Vagina (tissue), 2 donors: Measurements from ENCODE around the gene MBD5. TPM values are rescaled to one million over a fixed set of nuclear protein-coding genes. Genes with fewer than 3 reads are reported as not detected.

Source experiments
- DNase-seq, 2 donors: peaks; one replicate each; pipeline ENCODE4 v3.0.0-alpha.2; 2017; ENCODE audit errors: extremely low spot score in 2 of 2
- H3K27ac ChIP-seq: fragments of 200-600 bp; sonication (generic); one replicate; pipeline ENCODE4 v1.5.1; 2019
- H3K27me3 ChIP-seq: fragments of 200-600 bp; sonication (generic); one replicate; pipeline ENCODE4 v1.5.1; 2019
- H3K36me3 ChIP-seq, 2 donors: fragments of 200-600 bp; sonication (generic); one replicate each; pipeline ENCODE4 v1.5.1; 2017 to 2019
- H3K4me1 ChIP-seq: fragments of 200-600 bp; sonication (generic); one replicate; pipeline ENCODE4 v1.5.1; 2019
- H3K4me3 ChIP-seq, 2 donors: fragments of 200-600 bp; sonication (generic); 1 replicate in 1 of 2; 2 replicates in 1 of 2; pipeline ENCODE4 v1.5.1; 2016 to 2019
- H3K9me3 ChIP-seq: fragments of 200-600 bp; sonication (generic); one replicate; pipeline ENCODE4 v1.5.1; 2019
- CTCF ChIP-seq, 3 experiments: fragments of 450-650 bp in 2 of 3; fragments of 200-600 bp in 1 of 3; sonication (generic) in 1 of 3; IDR thresholded peaks; one replicate each; pipeline ENCODE4 v1.5.1; 2017 to 2019; ENCODE audit warnings: antibody characterized with exemption in 3 of 3, mild to moderate bottlenecking in 2 of 3, moderate library complexity in 2 of 3
- POLR2A ChIP-seq, 2 donors: fragments of 450-650 bp; IDR thresholded peaks; one replicate each; pipeline ENCODE4 v1.6.1; 2017; ENCODE audit warnings: antibody characterized with exemption in 2 of 2, mild to moderate bottlenecking in 2 of 2, moderate library complexity in 2 of 2
- POLR2AphosphoS5 ChIP-seq, 2 donors: sonication (generic); formaldehyde crosslinking; IDR thresholded peaks; one replicate each; pipeline ENCODE4 v1.9.0; 2017; ENCODE audit warnings: antibody characterized with exemption in 2 of 2, mild to moderate bottlenecking in 2 of 2, low read depth in 1 of 2; ENCODE audit not compliant: insufficient read depth in 1 of 2
- intact Hi-C: fragments of 100-400 bp; cut with DNase I; formaldehyde crosslinking; loops from one replicate; pipeline ENCODE4 v1.15.1; 2023
- total RNA-seq: library from RNA; depleted of rRNA; stranded (reverse); fragments of >200 nt; gene quantifications from one replicate; pipeline ENCODE4 v1.2.3, GENCODE V29; 2016

Gene MBD5
- total RNA-seq, 1 donor from 2014 or later: 32.7 TPM

- Histone ChIP-seq H3K4me1 (no peaks in the 10 kb centered on the region), H3K27ac (no peak overlapping the region), H3K4me3 (no peak overlapping the region), H3K27me3 (no peaks in the 10 kb centered on the region), H3K36me3 (peaks cover 0 to 5% of the 10 kb centered on the region in 2 donors), H3K9me3 (no peaks in the 10 kb centered on the region)
- DNase-seq: no peak
- TF ChIP-seq POLR2A (IDR thresholded peaks at IDR 0.05) (no peak), POLR2AphosphoS5 (IDR thresholded peaks at IDR 0.05; ENCODE audit: insufficient read depth in 1 of 2, low read depth in 1 of 2) (no peak), CTCF (IDR thresholded peaks at IDR 0.05) (no peak)
- intact Hi-C loops: no loop called here
Measured at GRCh38 chr2:148231858-148232257, 211.0 kb downstream of the MBD5 start.

DNA sequence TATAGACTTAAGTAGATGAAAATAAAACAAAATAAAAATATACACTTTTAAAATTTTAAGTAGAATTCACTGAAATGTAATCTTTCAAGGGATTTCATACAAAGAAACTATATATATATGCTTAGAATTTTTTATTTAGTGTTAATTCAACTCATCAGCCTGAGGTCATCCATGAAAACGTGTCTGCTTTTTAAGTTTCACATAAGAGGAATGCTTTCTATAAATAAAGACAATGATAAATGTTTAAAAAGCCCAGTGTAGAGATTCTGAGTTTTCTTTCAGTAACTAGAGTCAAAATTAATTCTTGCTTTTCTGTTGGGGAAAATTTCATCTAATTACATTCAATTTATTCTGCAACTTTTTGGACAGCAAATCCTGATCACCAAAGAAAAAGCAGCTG, 213.3 kb downstream of the MBD5 start:
- intact Hi-C loops: no loop called here
- Histone ChIP-seq H3K36me3 (peaks cover 0 to 14% of the 10 kb centered on the region in 2 donors), H3K27ac (no peak overlapping the region), H3K27me3 (no peaks in the 10 kb centered on the region), H3K4me3 (no peak overlapping the region), H3K9me3 (peaks cover 4% of the 10 kb centered on the region), H3K4me1 (no peaks in the 10 kb centered on the region)
- no peak for TF ChIP-seq POLR2A (IDR thresholded peaks at IDR 0.05)
- no peak for TF ChIP-seq CTCF (IDR thresholded peaks at IDR 0.05)
- no peak for TF ChIP-seq POLR2AphosphoS5 (IDR thresholded peaks at IDR 0.05; ENCODE audit: insufficient read depth in 1 of 2, low read depth in 1 of 2)
- no peak for DNase-seq

- intact Hi-C loops: no loop called here
- peaks cover 0 to 14% of the 10 kb centered on the region in 2 donors for H3K36me3 ChIP-seq
Measured at GRCh38 chr2:148237911-148238310, 217.0 kb downstream of the MBD5 start.

DNA sequence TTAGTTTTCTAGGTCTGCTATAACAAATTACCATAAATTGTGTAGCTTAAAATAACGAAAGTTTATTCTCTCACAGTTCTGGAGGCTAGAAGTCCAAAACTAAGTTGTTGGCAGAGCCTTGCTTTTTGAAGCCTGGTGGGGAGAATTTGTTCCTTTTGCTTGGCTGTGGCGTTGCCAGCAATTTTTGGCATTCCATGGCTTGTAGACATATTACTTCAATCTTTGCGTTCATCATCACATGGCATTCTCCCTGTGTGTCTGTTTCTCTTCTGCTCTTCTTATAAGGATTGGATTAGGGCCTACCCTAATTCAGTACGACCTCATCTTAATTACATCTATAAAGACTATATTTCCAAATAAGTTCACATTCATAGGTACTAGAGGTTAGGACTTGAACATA, 217.7 kb downstream of the MBD5 start:
- Histone ChIP-seq H3K36me3 (peaks cover 0 to 14% of the 10 kb centered on the region in 2 donors), H3K4me1 (no peaks in the 10 kb centered on the region), H3K4me3 (no peak overlapping the region), H3K9me3 (peaks cover 4% of the 10 kb centered on the region), H3K27ac (no peak overlapping the region), H3K27me3 (no peaks in the 10 kb centered on the region)
- TF ChIP-seq POLR2A (IDR thresholded peaks at IDR 0.05): no peak
- no peak for TF ChIP-seq POLR2AphosphoS5 (IDR thresholded peaks at IDR 0.05; ENCODE audit: insufficient read depth in 1 of 2, low read depth in 1 of 2)
- TF ChIP-seq CTCF (IDR thresholded peaks at IDR 0.05): no peak
- intact Hi-C loops: no loop called here
- no peak for DNase-seq

More at GRCh38 chr2:148237911-148238310, 217.0 kb downstream of the MBD5 start:
- H3K9me3 ChIP-seq: peaks cover 4% of the 10 kb centered on the region
- no peak overlapping the region for H3K4me3 ChIP-seq
- no peak overlapping the region for H3K27ac ChIP-seq
- H3K27me3 ChIP-seq: no peaks in the 10 kb centered on the region
- DNase-seq: no peak
- no peak for TF ChIP-seq CTCF (IDR thresholded peaks at IDR 0.05)
- TF ChIP-seq POLR2AphosphoS5 (IDR thresholded peaks at IDR 0.05; ENCODE audit: insufficient read depth in 1 of 2, low read depth in 1 of 2): no peak
- TF ChIP-seq POLR2A (IDR thresholded peaks at IDR 0.05): no peak
- H3K4me1 ChIP-seq: no peaks in the 10 kb centered on the region

DNA sequence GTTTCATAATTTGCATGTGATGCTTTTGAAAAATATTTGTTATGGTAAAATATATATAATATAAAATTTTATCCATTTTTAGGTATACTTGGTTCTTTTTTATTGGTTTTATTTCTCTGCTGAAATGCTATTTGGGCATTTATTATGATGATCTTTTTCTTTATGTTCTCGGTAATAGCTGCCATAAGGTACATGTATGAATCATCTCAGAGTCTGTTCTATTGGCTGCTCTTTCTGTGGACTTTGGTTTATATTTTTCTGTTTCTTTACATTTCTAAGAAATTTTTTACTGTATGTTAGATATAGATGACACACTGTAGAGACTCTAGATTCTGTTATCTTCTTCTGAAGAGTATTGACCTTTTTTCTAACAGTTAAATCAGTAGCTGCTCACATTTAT, 219.9 kb downstream of the MBD5 start:
- Histone ChIP-seq H3K4me3 (no peak overlapping the region), H3K9me3 (peaks cover 4% of the 10 kb centered on the region), H3K4me1 (no peaks in the 10 kb centered on the region), H3K27me3 (no peaks in the 10 kb centered on the region), H3K27ac (no peak overlapping the region), H3K36me3 (peaks cover 0 to 14% of the 10 kb centered on the region in 2 donors)
- DNase-seq: no peak
- intact Hi-C loops: no loop called here
- TF ChIP-seq CTCF (IDR thresholded peaks at IDR 0.05) (no peak), POLR2AphosphoS5 (IDR thresholded peaks at IDR 0.05; ENCODE audit: insufficient read depth in 1 of 2, low read depth in 1 of 2) (no peak), POLR2A (IDR thresholded peaks at IDR 0.05) (no peak)
